HG03558 (cell line): ENCODE data around the gene HES6.

ENCODE experiments used
- ATAC-seq: cut with Tn5 transposase; IDR thresholded peaks from one replicate; pipeline ENCODE4 v1.9.1; 2021; ENCODE audit warnings: moderate number of reproducible peaks; ENCODE audit not compliant: unreplicated experiment; ENCODE audit errors: extremely low read depth

HES6 gene

GRCh38 chr2:238237431-238238135 is 2.3 kb downstream of the HES6 start:
- ATAC-seq = no peak

- ATAC-seq = no peak
Observed at GRCh38 chr2:238236571-238236970, 3.3 kb downstream of the HES6 start.

GRCh38 chr2:238235856-238236255 is 4.0 kb downstream of the HES6 start:
- no peak for ATAC-seq

GRCh38 chr2:238235331-238235732 is 4.5 kb downstream of the HES6 start:
- ATAC-seq = no peak

- ATAC-seq = no peak
Observed at GRCh38 chr2:238233625-238234024, 6.2 kb downstream of the HES6 start.

GRCh38 chr2:238231809-238232208 is 8.0 kb downstream of the HES6 start:
- ATAC-seq = no peak

- ATAC-seq = no peak
Observed at GRCh38 chr2:238231251-238231793, 8.5 kb downstream of the HES6 start.

- no peak for ATAC-seq
Observed at GRCh38 chr2:238230699-238231098, 9.1 kb downstream of the HES6 start.

GRCh38 chr2:238228700-238229099 is 11.1 kb downstream of the HES6 start:
- ATAC-seq = no peak

- ATAC-seq = no peak
Observed at GRCh38 chr2:238227587-238228032, 12.2 kb downstream of the HES6 start.

- no peak for ATAC-seq
Observed at GRCh38 chr2:238226698-238227586, 12.9 kb downstream of the HES6 start.

- ATAC-seq = no peak
Observed at GRCh38 chr2:238225911-238226697, 13.7 kb downstream of the HES6 start.

GRCh38 chr2:238225121-238225520 is 14.7 kb downstream of the HES6 start:
- no peak for ATAC-seq

GRCh38 chr2:238224356-238225035 is 15.3 kb downstream of the HES6 start:
- ATAC-seq = no peak

- no peak for ATAC-seq
Observed at GRCh38 chr2:238220892-238221521, 18.8 kb downstream of the HES6 start.

GRCh38 chr2:238220274-238220891 is 19.5 kb downstream of the HES6 start:
- no peak for ATAC-seq

- ATAC-seq = no peak
Observed at GRCh38 chr2:238216651-238217184, 23.1 kb downstream of the HES6 start.

- no peak for ATAC-seq
Observed at GRCh38 chr2:238207006-238207405, 32.8 kb downstream of the HES6 start.
